Stimulated activated CD4-positive, alpha-beta T cell treated with anti-CD3 and anti-CD28 coated beads, TNF-alpha, amount 100 ng/mL, for 48 hours (primary cell): ENCODE data around the gene RANBP9.

Source experiments
- DNase-seq, 3 donors: peaks; one replicate each; pipeline ENCODE4 v3.0.0-alpha.2; 2020; ENCODE audit warnings: low read depth in 3 of 3

Gene RANBP9

DNA sequence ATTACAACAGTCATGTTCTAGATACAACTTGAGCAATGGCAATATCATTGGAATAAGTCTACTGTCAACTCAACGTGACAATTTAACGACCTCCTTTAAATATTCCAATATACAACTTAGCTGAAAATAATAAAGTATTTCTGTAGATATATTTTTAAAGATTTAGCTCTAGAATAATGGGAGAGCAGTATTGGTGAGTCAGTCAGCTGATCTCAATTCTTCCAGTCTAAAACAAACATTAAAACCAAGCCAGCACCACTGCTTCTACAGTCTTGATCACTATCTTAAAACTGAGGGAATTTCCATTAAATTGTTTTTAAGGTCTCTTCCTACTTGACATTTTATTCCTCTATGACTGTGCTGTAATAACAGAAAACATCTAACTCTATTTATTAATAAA lies 58.3 kb downstream of the RANBP9 start:
- no peak for DNase-seq

GRCh38 chr6:13649393-13649792 lies 62.2 kb downstream of the RANBP9 start:
- DNase-seq = no peak

GRCh38 chr6:13648850-13649249 lies 62.8 kb downstream of the RANBP9 start:
- no peak for DNase-seq

GRCh38 chr6:13643125-13643524 lies 68.5 kb downstream of the RANBP9 start:
- no peak for DNase-seq

DNA sequence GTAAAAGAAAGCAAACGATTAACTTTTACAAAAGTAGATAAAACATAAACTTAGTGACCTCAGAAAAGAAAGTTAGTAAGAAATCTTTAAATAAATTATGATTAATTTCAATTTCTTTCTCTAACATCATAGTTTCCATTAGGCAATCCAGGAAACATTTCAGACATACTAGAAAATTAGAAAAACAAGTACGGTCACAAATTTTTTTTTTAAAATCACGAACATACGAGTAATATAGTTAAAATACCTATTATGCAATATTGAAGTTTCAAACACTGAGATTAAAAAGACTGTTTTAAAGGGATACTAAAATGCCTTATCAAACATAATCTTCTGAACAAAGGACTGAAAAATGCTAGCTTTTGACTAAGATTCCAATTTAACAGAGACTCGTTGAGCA lies 70.3 kb downstream of the RANBP9 start:
- DNase-seq = no peak

- no peak for DNase-seq
These were observed 73.0 kb downstream of the RANBP9 start for GRCh38 chr6:13638626-13639025.

GRCh38 chr6:13638014-13638413 lies 73.6 kb downstream of the RANBP9 start:
- no peak for DNase-seq

GRCh38 chr6:13635948-13636658 lies 75.5 kb downstream of the RANBP9 start:
- DNase-seq = no peak

- DNase-seq = no peak
These were observed 78.3 kb downstream of the RANBP9 start for GRCh38 chr6:13633343-13633742.

GRCh38 chr6:13630499-13630898 lies 81.1 kb downstream of the RANBP9 start:
- no peak for DNase-seq

GRCh38 chr6:13629459-13630116 lies 82.0 kb downstream of the RANBP9 start:
- no peak for DNase-seq

- DNase-seq = no peak
These were observed 86.8 kb downstream of the RANBP9 start for GRCh38 chr6:13624871-13625288.

DNA sequence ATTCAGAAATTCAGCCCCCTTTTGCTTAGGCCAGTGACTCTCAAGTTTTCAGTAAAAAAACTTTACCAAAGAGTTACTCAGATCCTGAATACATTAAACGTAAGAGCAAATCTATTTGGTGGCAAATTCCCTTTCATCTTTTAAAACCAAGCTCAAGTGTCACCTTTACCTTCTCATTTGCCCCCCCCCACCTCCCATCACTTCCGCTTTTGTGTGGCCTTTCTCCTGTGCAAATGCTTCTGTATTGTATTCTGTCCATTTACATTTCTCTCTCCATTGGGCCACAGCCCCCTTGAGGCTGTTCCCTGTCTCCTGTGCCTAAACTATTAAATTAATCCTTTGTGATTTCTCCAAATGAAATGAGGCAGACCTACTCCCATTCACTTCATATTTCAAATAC lies 94.6 kb downstream of the RANBP9 start:
- no peak for DNase-seq

- peak in 1 of 3 donors; percentile 38 for DNase-seq
These were observed 95.9 kb downstream of the RANBP9 start for GRCh38 chr6:13615792-13616120.

GRCh38 chr6:13614926-13615791 lies 96.5 kb downstream of the RANBP9 start, which contains the start of gene NOL7:
Gene NOL7 (plus strand): TSS chr6:13615335. CDS start chr6:13615359, 24 bp downstream.
- peak; percentile 97 to 99 (median 99) for DNase-seq

- DNase-seq = peak in 2 of 3 donors; percentile 17 to 21
These were observed 97.3 kb downstream of the RANBP9 start for GRCh38 chr6:13614126-13614925.

- DNase-seq = no peak
These were observed 98.5 kb downstream of the RANBP9 start for GRCh38 chr6:13613029-13613594.

DNA sequence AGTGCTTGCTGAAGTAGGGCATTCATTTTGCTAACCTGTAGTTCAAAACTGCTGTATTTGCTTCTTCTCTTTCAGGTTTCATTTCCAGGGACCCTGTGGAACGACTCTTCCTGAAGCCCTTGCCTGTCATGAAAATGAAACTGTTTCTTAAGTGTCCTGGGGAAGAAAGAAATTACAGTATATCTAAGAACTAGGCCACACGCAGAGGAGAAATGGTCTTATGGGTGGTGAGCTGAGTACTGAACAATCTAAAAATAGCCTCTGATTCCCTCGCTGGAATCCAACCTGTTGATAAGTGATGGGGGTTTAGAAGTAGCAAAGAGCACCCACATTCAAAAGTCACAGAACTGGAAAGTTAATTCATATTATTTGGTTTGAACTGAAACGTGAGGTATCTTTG lies 99.9 kb downstream of the RANBP9 start:
- DNase-seq = no peak

GRCh38 chr6:13605634-13606033 lies 106.0 kb downstream of the RANBP9 start:
- DNase-seq = no peak

- no peak for DNase-seq
These were observed 106.9 kb downstream of the RANBP9 start for GRCh38 chr6:13604546-13605416.
